Vagina (tissue), 2 donors: ENCODE data around the gene VWA5B2.

ENCODE experiments used
- POLR2AphosphoS5 ChIP-seq, 2 donors: sonication (generic); formaldehyde crosslinking; IDR thresholded peaks; one replicate each; pipeline ENCODE4 v1.9.0; 2017; ENCODE audit warnings: antibody characterized with exemption in 2 of 2, mild to moderate bottlenecking in 2 of 2, low read depth in 1 of 2; ENCODE audit not compliant: insufficient read depth in 1 of 2
- TF ChIP-seq, protein P1 (sequence below), 3 experiments: fragments of 450-650 bp in 2 of 3; fragments of 200-600 bp in 1 of 3; sonication (generic) in 1 of 3; IDR thresholded peaks; one replicate each; pipeline ENCODE4 v1.5.1; 2017 to 2019; ENCODE audit warnings: antibody characterized with exemption in 3 of 3, mild to moderate bottlenecking in 2 of 3, moderate library complexity in 2 of 3

GRCh38 chr3:184188080-184188479 is 41.3 kb upstream of the VWA5B2 start:
- TF ChIP-seq, protein P1, sequence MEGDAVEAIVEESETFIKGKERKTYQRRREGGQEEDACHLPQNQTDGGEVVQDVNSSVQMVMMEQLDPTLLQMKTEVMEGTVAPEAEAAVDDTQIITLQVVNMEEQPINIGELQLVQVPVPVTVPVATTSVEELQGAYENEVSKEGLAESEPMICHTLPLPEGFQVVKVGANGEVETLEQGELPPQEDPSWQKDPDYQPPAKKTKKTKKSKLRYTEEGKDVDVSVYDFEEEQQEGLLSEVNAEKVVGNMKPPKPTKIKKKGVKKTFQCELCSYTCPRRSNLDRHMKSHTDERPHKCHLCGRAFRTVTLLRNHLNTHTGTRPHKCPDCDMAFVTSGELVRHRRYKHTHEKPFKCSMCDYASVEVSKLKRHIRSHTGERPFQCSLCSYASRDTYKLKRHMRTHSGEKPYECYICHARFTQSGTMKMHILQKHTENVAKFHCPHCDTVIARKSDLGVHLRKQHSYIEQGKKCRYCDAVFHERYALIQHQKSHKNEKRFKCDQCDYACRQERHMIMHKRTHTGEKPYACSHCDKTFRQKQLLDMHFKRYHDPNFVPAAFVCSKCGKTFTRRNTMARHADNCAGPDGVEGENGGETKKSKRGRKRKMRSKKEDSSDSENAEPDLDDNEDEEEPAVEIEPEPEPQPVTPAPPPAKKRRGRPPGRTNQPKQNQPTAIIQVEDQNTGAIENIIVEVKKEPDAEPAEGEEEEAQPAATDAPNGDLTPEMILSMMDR (IDR thresholded peaks at IDR 0.05): no peak
- no peak for TF ChIP-seq POLR2AphosphoS5 (IDR thresholded peaks at IDR 0.05; ENCODE audit: insufficient read depth in 1 of 2, low read depth in 1 of 2)
